Loucy (cell line): Measurements from ENCODE around the gene FSTL4.
"Not testable (repeated sequence)": the region's sequence is repeated elsewhere in the genome, so short reads cannot be mapped to it uniquely, and the experiment has no call there.

ENCODE experiments used
- H2AFZ ChIP-seq: fragments of 200-600 bp; sonication (generic); 2 replicates; pipeline ENCODE4 v1.6.0; 2016; ENCODE audit warnings: antibody characterized with exemption, mild to moderate bottlenecking, low read length, moderate library complexity
- H3F3A ChIP-seq: fragments of 200-600 bp; 2 replicates; pipeline ENCODE4 v1.6.0; 2016; ENCODE audit warnings: antibody characterized with exemption, low read depth, mild to moderate bottlenecking
- H3K27me3 ChIP-seq: fragments of 200-600 bp; sonication (generic); 2 replicates; pipeline ENCODE4 v1.6.1; 2014; ENCODE audit warnings: low read length, mild to moderate bottlenecking; ENCODE audit not compliant: insufficient read depth, poor library complexity, severe bottlenecking
- H3K36me3 ChIP-seq: fragments of 200-600 bp; sonication (generic); 2 replicates; pipeline ENCODE4 v1.6.1; 2016; ENCODE audit warnings: low read length; ENCODE audit not compliant: insufficient read depth
- H3K4me1 ChIP-seq: fragments of 200-600 bp; sonication (generic); 2 replicates; pipeline ENCODE4 v1.5.1; 2014; ENCODE audit warnings: low read length, mild to moderate bottlenecking; ENCODE audit not compliant: insufficient read depth, poor library complexity, severe bottlenecking
- H3K4me2 ChIP-seq: fragments of 200-600 bp; sonication (generic); 2 replicates; pipeline ENCODE4 v1.6.0; 2014; ENCODE audit warnings: antibody characterized with exemption, low read length, low read depth, mild to moderate bottlenecking; ENCODE audit not compliant: poor library complexity, severe bottlenecking
- H3K4me3 ChIP-seq: fragments of 200-600 bp; sonication (generic); 2 replicates; pipeline ENCODE4 v1.5.1; 2014; ENCODE audit warnings: low read length, mild to moderate bottlenecking, mixed read lengths; ENCODE audit not compliant: poor library complexity, severe bottlenecking
- H3K79me2 ChIP-seq: fragments of 200-600 bp; sonication (generic); 2 replicates; pipeline ENCODE4 v1.6.1; 2014; ENCODE audit warnings: low read length; ENCODE audit not compliant: insufficient read depth
- H3K9ac ChIP-seq: fragments of 200-600 bp; sonication (generic); 2 replicates; pipeline ENCODE4 v1.6.0; 2014; ENCODE audit warnings: mild to moderate bottlenecking, low read depth, low read length, moderate library complexity; ENCODE audit not compliant: poor library complexity, severe bottlenecking
- H3K9me2 ChIP-seq: fragments of 200-600 bp; sonication (generic); replicated peaks from 2 replicates; pipeline ENCODE4 v1.6.1; 2016; ENCODE audit warnings: low read depth, low read length, mixed read lengths
- H3K9me3 ChIP-seq: fragments of 200-600 bp; sonication (generic); 2 replicates; pipeline ENCODE4 v1.6.1; 2014; ENCODE audit warnings: mild to moderate bottlenecking, antibody characterized with exemption, low read length, low read depth; ENCODE audit not compliant: insufficient read depth
- H4K20me1 ChIP-seq: fragments of 200-600 bp; sonication (generic); 2 replicates; pipeline ENCODE4 v1.6.0; 2014; ENCODE audit warnings: antibody characterized with exemption, low read length, mild to moderate bottlenecking; ENCODE audit not compliant: insufficient read depth, poor library complexity, severe bottlenecking
- EZH2phosphoT487 ChIP-seq: fragments of 200-600 bp; IDR thresholded peaks from 2 replicates; pipeline ENCODE4 v1.6.1; 2018; ENCODE audit warnings: antibody characterized with exemption, mild to moderate bottlenecking, moderate library complexity, borderline replicate concordance
- TF ChIP-seq, protein P1 (sequence below): fragments of 200-600 bp; sonication (generic); conservative IDR thresholded peaks from 2 replicates; pipeline ENCODE4 v1.5.1; 2014; ENCODE audit warnings: mild to moderate bottlenecking, antibody characterized with exemption, low read length

The FSTL4 gene

DNA sequence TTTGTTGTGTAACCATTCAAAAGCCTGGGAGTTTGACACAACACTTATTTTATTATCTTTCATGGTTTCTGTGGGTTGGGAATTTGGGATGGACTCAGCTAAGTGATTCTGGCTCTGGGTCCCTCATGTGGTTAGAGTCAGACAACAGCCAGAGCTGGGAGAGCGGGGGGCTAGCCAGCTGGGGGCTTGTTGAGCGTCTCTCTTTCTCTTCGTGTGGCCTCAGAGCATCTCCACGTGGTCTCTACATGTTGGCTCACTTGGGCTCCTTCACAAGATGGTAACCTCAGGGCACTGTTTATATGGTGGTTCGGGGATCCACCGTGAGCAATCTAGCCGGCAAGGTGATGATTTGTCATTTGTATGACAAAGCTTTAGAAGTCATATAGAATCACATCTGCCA is 73.6 kb downstream of the FSTL4 start:
- Histone ChIP-seq H3K4me1 (no peaks in the 10 kb centered on the region), H3K9ac (no peak overlapping the region), H4K20me1 (no peaks in the 10 kb centered on the region), H3K9me2 (no peaks in the 10 kb centered on the region), H3K9me3 (no peaks in the 10 kb centered on the region), H3K36me3 (no peaks in the 10 kb centered on the region), H2AFZ (no peak overlapping the region), H3K4me2 (no peak overlapping the region), H3K79me2 (no peaks in the 10 kb centered on the region), H3K4me3 (no peak overlapping the region), H3K27me3 (no peaks in the 10 kb centered on the region), H3F3A (no peaks in the 10 kb centered on the region)
- no peak for TF ChIP-seq EZH2phosphoT487
- TF ChIP-seq, protein P1, sequence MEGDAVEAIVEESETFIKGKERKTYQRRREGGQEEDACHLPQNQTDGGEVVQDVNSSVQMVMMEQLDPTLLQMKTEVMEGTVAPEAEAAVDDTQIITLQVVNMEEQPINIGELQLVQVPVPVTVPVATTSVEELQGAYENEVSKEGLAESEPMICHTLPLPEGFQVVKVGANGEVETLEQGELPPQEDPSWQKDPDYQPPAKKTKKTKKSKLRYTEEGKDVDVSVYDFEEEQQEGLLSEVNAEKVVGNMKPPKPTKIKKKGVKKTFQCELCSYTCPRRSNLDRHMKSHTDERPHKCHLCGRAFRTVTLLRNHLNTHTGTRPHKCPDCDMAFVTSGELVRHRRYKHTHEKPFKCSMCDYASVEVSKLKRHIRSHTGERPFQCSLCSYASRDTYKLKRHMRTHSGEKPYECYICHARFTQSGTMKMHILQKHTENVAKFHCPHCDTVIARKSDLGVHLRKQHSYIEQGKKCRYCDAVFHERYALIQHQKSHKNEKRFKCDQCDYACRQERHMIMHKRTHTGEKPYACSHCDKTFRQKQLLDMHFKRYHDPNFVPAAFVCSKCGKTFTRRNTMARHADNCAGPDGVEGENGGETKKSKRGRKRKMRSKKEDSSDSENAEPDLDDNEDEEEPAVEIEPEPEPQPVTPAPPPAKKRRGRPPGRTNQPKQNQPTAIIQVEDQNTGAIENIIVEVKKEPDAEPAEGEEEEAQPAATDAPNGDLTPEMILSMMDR = no peak

DNA sequence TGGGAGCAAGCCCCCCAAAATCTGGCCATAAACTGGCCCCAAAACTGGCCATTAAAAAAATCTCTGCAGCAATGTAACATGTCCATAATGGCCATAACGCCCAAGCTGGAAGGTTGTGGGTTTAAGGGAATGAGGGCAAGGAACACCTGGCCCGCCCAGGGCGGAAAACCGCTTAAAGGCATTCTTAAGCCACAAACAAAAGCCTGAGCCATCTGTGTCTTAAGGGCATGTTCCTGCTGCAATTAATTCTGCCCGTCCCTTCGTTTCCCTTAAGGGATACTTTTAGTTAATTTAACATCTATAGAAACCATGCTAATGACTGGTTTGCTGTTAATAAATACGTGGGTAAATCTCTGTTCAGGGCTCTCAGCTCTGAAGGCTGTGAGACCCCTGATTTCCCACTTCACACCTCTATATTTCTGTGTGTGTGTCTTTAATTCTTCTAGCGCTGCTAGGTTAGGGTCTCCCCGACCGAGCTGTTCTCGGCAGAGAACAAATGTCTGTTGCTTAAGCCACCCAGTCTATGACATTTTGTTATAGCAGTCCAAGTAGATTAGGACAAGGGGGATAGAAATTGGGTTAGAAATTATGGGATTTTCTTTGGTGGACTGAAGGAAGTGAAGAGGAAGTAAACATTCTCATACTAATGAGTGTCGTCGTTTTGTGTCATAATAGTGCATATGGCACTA is 77.0 kb downstream of the FSTL4 start:
- not testable (repeated sequence) for H3K27me3 ChIP-seq, H2AFZ ChIP-seq, H3K9ac ChIP-seq, H4K20me1 ChIP-seq, H3K36me3 ChIP-seq, H3F3A ChIP-seq, H3K4me2 ChIP-seq, H3K79me2 ChIP-seq, H3K4me1 ChIP-seq, H3K9me3 ChIP-seq, H3K4me3 ChIP-seq, H3K9me2 ChIP-seq

DNA sequence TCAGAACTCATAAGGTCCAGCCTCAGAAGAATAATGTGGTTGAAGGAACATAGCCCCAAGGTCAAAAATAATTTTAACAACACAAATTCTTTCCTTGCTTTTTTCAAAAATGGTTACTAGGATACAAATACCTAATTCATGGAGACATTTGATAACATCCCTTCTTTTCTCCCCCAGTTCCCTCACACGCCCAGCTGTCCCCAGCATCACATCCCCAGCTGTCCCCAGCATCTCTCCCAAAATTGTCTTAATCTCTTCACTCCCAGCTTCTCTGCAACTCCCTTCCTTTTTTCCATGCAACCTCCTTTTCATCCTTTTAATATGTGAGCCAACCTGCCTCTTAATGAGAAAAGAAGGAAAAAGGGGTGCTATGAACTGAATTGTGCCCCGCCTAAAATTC is 77.8 kb downstream of the FSTL4 start:
- no peaks in the 10 kb centered on the region for H4K20me1 ChIP-seq
- no peaks in the 10 kb centered on the region for H3K27me3 ChIP-seq
- H3K9ac ChIP-seq = no peak overlapping the region
- no peaks in the 10 kb centered on the region for H3K4me1 ChIP-seq
- H3K9me3 ChIP-seq = no peaks in the 10 kb centered on the region
- no peak overlapping the region for H3K4me2 ChIP-seq
- H3K4me3 ChIP-seq = no peak overlapping the region
- H3K36me3 ChIP-seq = no peaks in the 10 kb centered on the region
- H2AFZ ChIP-seq = no peak overlapping the region
- TF ChIP-seq, protein P1 = no peak
- no peak for TF ChIP-seq EZH2phosphoT487
- no peaks in the 10 kb centered on the region for H3F3A ChIP-seq
- no peaks in the 10 kb centered on the region for H3K9me2 ChIP-seq
- H3K79me2 ChIP-seq = no peaks in the 10 kb centered on the region

DNA sequence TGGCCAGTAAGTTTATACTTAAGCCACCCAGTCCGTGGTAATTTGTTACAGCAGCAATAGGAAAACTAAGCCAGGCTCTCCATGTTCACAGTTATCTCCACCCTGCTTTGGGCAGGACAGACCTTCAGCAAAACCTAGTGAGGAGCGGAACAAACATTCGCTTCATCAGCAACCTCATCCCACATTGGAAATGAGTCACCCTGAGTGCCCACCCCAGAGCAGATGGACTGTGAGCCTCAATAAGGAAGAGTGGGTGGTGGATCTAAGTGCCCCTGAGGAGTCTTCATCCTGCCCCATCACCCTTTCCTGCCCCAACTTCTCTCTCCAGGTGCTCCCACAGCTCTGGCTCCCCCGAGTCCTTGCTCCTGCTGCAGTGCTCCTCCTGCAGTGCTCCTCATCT is 78.8 kb downstream of the FSTL4 start:
- Histone ChIP-seq H3K9me3 (no peaks in the 10 kb centered on the region), H3F3A (no peaks in the 10 kb centered on the region), H3K36me3 (no peaks in the 10 kb centered on the region), H3K9me2 (no peaks in the 10 kb centered on the region), H3K4me3 (no peak overlapping the region), H2AFZ (no peak overlapping the region), H3K27me3 (no peaks in the 10 kb centered on the region), H4K20me1 (no peaks in the 10 kb centered on the region), H3K79me2 (no peaks in the 10 kb centered on the region), H3K4me2 (no peak overlapping the region), H3K9ac (no peak overlapping the region), H3K4me1 (no peaks in the 10 kb centered on the region)
- TF ChIP-seq, protein P1 = no peak
- TF ChIP-seq EZH2phosphoT487 = no peak
